Tibial nerve (tissue), 4 donors: Measurements from ENCODE around the gene PON3. TPM values are rescaled to one million over a fixed set of nuclear protein-coding genes. Genes with fewer than 3 reads are reported as not detected.

Experiments used
- DNase-seq, 2 donors: peaks; one replicate each; pipeline ENCODE4 v3.0.0-alpha.2; 2019; ENCODE audit warnings: low spot score in 2 of 2
- H3K27ac ChIP-seq, 4 donors: fragments of 200-600 bp; sonication (generic) in 3 of 4; one replicate each; pipeline ENCODE4 v1.5.1; 2017 to 2019; ENCODE audit warnings: mild to moderate bottlenecking in 1 of 4
- H3K27me3 ChIP-seq, 2 donors: fragments of 200-600 bp; sonication (generic) in 1 of 2; one replicate each; pipeline versions ENCODE4 v1.5.1 to v1.6.0; 2017 to 2019
- H3K36me3 ChIP-seq, 3 donors: fragments of 200-600 bp; sonication (generic); one replicate each; pipeline ENCODE4 v1.5.1; 2018 to 2019
- H3K4me1 ChIP-seq, 4 donors: fragments of 200-600 bp; sonication (generic) in 3 of 4; one replicate each; pipeline ENCODE4 v1.5.1; 2017 to 2019
- H3K4me3 ChIP-seq, 4 donors: fragments of 200-600 bp; sonication (generic) in 3 of 4; one replicate each; pipeline ENCODE4 v1.5.1; 2017 to 2019; ENCODE audit warnings: mild to moderate bottlenecking in 1 of 4, moderate library complexity in 1 of 4
- H3K9me3 ChIP-seq, 4 donors: fragments of 200-600 bp; sonication (generic) in 3 of 4; one replicate each; pipeline ENCODE4 v1.5.1; 2017 to 2019
- EP300 ChIP-seq, 2 donors: sonication (generic); formaldehyde crosslinking; IDR thresholded peaks; one replicate each; pipeline ENCODE4 v1.6.1; 2017; ENCODE audit warnings: antibody characterized with exemption in 2 of 2, mild to moderate bottlenecking in 1 of 2
- POLR2A ChIP-seq, 2 donors: fragments of 450-650 bp; IDR thresholded peaks; one replicate each; pipeline ENCODE4 v1.6.1; 2017; ENCODE audit warnings: antibody characterized with exemption in 2 of 2, mild to moderate bottlenecking in 2 of 2, moderate library complexity in 2 of 2
- WGBS, 2 donors: methylation state at CpG; one replicate each; pipeline ENCODE4 v1.1.5; 2018; 5-methylcytosine and 5-hydroxymethylcytosine counted together
- total RNA-seq, 4 donors: library from RNA; depleted of rRNA; stranded (reverse); fragments of >200 nt; gene quantifications; one replicate each; pipeline ENCODE4 v1.1.0, GENCODE V29; 2016
- TF ChIP-seq, protein P1 (sequence below), 5 experiments: fragments of 200-600 bp in 3 of 5; fragments of 450-650 bp in 2 of 5; sonication (generic) in 3 of 5; IDR thresholded peaks; one replicate each; pipeline ENCODE4 v1.5.1; 2016 to 2019; ENCODE audit warnings: antibody characterized with exemption in 5 of 5, mild to moderate bottlenecking in 3 of 5, moderate library complexity in 2 of 5

Gene PON3
- total RNA-seq, 4 donors from 2014 or later = 3.1 to 3.6 (median 3.2) TPM

DNA sequence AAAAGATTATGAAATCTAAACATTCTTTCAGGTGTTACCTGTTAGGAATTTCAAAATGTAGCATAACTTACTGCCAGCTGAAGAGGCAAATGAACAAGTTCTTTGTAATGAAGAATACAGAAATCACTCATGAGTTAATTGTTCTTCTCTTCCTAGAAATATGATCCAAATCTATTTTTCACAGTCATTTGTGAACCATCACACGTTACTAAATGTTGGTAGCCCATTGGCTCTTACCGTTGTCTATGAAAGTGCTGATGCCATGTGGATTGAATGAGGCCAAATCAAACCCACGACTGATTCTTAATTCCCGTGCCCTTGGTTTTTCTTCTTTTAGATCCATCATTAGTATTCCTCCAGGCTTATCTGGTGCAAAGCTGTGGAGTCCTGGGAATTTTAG is 15.9 kb upstream of the PON3 start:
- no peak overlapping the region for H3K4me3 ChIP-seq
- no peak for DNase-seq
- 81 to 85% methylated on average over 4 of the region's 4 CpGs for WGBS, 2 donors
- no peak overlapping the region for H3K27ac ChIP-seq
- H3K4me1 ChIP-seq = no peaks in the 10 kb centered on the region
- no peaks in the 10 kb centered on the region for H3K9me3 ChIP-seq
- TF ChIP-seq, protein P1, sequence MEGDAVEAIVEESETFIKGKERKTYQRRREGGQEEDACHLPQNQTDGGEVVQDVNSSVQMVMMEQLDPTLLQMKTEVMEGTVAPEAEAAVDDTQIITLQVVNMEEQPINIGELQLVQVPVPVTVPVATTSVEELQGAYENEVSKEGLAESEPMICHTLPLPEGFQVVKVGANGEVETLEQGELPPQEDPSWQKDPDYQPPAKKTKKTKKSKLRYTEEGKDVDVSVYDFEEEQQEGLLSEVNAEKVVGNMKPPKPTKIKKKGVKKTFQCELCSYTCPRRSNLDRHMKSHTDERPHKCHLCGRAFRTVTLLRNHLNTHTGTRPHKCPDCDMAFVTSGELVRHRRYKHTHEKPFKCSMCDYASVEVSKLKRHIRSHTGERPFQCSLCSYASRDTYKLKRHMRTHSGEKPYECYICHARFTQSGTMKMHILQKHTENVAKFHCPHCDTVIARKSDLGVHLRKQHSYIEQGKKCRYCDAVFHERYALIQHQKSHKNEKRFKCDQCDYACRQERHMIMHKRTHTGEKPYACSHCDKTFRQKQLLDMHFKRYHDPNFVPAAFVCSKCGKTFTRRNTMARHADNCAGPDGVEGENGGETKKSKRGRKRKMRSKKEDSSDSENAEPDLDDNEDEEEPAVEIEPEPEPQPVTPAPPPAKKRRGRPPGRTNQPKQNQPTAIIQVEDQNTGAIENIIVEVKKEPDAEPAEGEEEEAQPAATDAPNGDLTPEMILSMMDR (IDR thresholded peaks at IDR 0.05) = no peak
- TF ChIP-seq POLR2A (IDR thresholded peaks at IDR 0.05) (no peak), EP300 (IDR thresholded peaks at IDR 0.05) (no peak)
- H3K27me3 ChIP-seq = no peaks in the 10 kb centered on the region
- H3K36me3 ChIP-seq = peaks cover 0 to 54% (median 0%) of the 10 kb centered on the region in 3 donors

DNA sequence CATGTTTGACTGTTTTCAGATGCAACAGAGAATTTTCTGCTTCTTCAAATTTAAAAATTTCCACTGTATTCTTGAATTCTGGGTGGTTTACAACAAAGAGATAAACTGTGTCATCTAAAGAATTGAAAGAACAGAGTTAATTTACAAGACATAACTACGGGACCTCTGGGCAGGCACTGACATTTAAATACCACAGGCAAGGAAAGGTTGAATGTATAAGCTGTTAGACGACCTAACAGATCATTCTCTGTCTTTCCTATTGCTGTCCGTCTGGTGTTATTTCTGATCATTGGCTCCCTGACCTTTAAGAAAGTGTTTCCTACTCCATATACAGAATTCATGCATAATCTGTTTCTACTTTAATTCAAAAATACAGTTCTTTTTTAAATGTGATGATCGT is 15.5 kb upstream of the PON3 start:
- Histone ChIP-seq H3K9me3 (no peaks in the 10 kb centered on the region), H3K36me3 (peaks cover 0 to 54% (median 0%) of the 10 kb centered on the region in 3 donors), H3K4me3 (no peak overlapping the region), H3K4me1 (no peaks in the 10 kb centered on the region), H3K27me3 (no peaks in the 10 kb centered on the region), H3K27ac (no peak overlapping the region)
- WGBS, 2 donors = 61 to 68% methylated on average over 4 of the region's 4 CpGs
- no peak for DNase-seq
- TF ChIP-seq, protein P1 (IDR thresholded peaks at IDR 0.05) = no peak
- TF ChIP-seq EP300 (IDR thresholded peaks at IDR 0.05) (no peak), POLR2A (IDR thresholded peaks at IDR 0.05) (no peak)

DNA sequence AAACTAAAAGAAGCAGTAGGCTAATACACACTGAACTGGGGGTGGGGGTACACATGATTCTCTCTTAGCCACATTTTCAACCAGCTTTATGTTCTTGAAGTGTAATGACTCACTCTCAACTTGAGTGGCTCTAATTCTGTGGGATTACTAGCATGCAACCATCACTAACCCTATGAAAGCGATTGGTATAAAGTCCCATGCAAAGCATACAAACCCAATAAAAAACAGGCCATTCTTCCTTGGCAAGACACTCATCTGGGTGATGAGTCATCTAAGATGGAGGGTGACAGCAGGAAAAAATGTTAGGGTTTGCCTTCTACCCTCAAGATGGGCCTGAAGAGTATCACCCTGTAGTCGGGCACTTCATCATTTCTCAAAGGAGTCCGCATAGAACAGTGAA is 14.9 kb upstream of the PON3 start:
- no peak overlapping the region for H3K27ac ChIP-seq
- no peaks in the 10 kb centered on the region for H3K27me3 ChIP-seq
- H3K9me3 ChIP-seq = no peaks in the 10 kb centered on the region
- H3K4me1 ChIP-seq = no peaks in the 10 kb centered on the region
- 97 to 98% methylated on average over 3 of the region's 3 CpGs for WGBS, 2 donors
- H3K36me3 ChIP-seq = peaks cover 0 to 58% (median 0%) of the 10 kb centered on the region in 3 donors
- DNase-seq = no peak
- TF ChIP-seq POLR2A (IDR thresholded peaks at IDR 0.05) (no peak), EP300 (IDR thresholded peaks at IDR 0.05) (no peak)
- TF ChIP-seq, protein P1 (IDR thresholded peaks at IDR 0.05) = no peak
- H3K4me3 ChIP-seq = no peak overlapping the region

DNA sequence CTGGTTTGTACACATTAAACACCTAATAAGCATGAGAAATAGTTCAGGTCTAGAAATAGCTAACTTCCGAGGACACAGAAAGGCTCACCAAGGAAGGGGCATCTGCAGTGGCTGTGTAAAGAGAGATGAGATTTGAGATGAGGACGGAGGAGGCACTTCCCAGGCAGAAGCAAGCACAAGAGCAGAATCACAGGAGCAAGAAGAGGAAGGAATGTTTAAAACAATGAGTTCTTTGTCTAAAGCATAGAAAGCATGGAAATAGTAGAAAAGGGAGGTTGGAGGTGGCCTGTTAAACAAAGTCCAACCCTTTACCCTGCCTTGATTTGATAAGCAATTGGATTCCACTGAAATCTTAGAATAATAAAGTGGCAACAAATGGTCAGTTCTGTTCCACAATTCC is 11.6 kb upstream of the PON3 start:
- Histone ChIP-seq H3K4me3 (no peak overlapping the region), H3K4me1 (peaks cover 0 to 19% (median 0%) of the 10 kb centered on the region in 4 donors), H3K9me3 (no peaks in the 10 kb centered on the region), H3K27me3 (no peaks in the 10 kb centered on the region), H3K27ac (no peak overlapping the region), H3K36me3 (peaks cover 0 to 49% (median 0%) of the 10 kb centered on the region in 3 donors)
- TF ChIP-seq, protein P1 (IDR thresholded peaks at IDR 0.05) = no peak
- WGBS, 2 donors = 53 to 57% methylated on average over 2 of the region's 2 CpGs
- DNase-seq = no peak

DNA sequence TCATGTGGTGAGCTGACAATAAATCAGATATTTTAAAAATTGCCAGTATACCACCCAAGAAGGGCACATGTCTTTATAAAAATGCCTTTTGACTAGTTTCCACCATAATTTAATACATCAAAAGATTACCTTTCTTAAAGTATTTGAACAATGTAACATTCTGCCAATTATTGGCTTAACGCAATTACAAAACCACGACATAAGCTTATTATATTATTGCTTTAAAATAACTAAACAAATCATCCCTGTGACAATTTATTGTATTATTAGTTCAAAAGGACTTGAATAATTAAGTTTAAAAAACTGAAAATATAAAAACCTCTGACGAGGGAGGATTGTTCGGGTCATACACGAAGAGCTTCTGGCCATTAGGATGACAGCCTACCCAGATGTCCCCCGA is 9.6 kb upstream of the PON3 start:
- Histone ChIP-seq H3K27ac (peak overlapping the region in 2 of 4 donors; percentile 70 to 79), H3K4me3 (no peak overlapping the region), H3K36me3 (peaks cover 0 to 31% (median 0%) of the 10 kb centered on the region in 3 donors), H3K4me1 (peaks cover 0 to 19% (median 0%) of the 10 kb centered on the region in 4 donors), H3K27me3 (no peaks in the 10 kb centered on the region), H3K9me3 (no peaks in the 10 kb centered on the region)
- 92 to 95% methylated on average over 6 of the region's 6 CpGs for WGBS, 2 donors
- TF ChIP-seq EP300 (IDR thresholded peaks at IDR 0.05) (no peak), POLR2A (IDR thresholded peaks at IDR 0.05) (no peak)
- TF ChIP-seq, protein P1 (IDR thresholded peaks at IDR 0.05) = no peak
- no peak for DNase-seq
